Activated CD4-positive, CD25-positive, alpha-beta regulatory T cell treated with anti-CD3 and anti-CD28 coated beads, Interleukin-2, amount 50 U/mL, for 24 hours (primary cell): ENCODE measurements around the gene WFIKKN2.

Experiments
- ATAC-seq, 2 donors: fragments of 150-1000 bp; cut with Tn5 transposase; one replicate each; pipeline ENCODE4 v1.10.0; 2021; ENCODE audit warnings: mild to moderate bottlenecking in 1 of 2, moderate library complexity in 1 of 2

Gene WFIKKN2

GRCh38 chr17:50834429-50835300, 721 bp upstream of the WFIKKN2 start:
- ATAC-seq: no peak

- no peak for ATAC-seq
Measured at GRCh38 chr17:50836826-50837225, 1.4 kb downstream of the WFIKKN2 start.

- no peak for ATAC-seq
Measured at GRCh38 chr17:50837286-50837979, 2.0 kb downstream of the WFIKKN2 start.

- no peak for ATAC-seq
Measured at GRCh38 chr17:50837980-50838954, 2.9 kb downstream of the WFIKKN2 start.

- ATAC-seq: no peak
Measured at GRCh38 chr17:50839591-50840310, 4.4 kb downstream of the WFIKKN2 start.

DNA sequence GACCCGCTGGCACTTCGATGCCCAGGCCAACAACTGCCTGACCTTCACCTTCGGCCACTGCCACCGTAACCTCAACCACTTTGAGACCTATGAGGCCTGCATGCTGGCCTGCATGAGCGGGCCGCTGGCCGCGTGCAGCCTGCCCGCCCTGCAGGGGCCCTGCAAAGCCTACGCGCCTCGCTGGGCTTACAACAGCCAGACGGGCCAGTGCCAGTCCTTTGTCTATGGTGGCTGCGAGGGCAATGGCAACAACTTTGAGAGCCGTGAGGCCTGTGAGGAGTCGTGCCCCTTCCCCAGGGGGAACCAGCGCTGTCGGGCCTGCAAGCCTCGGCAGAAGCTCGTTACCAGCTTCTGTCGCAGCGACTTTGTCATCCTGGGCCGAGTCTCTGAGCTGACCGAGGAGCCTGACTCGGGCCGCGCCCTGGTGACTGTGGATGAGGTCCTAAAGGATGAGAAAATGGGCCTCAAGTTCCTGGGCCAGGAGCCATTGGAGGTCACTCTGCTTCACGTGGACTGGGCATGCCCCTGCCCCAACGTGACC, 5.0 kb downstream of the WFIKKN2 start:
- ATAC-seq: no peak

DNA sequence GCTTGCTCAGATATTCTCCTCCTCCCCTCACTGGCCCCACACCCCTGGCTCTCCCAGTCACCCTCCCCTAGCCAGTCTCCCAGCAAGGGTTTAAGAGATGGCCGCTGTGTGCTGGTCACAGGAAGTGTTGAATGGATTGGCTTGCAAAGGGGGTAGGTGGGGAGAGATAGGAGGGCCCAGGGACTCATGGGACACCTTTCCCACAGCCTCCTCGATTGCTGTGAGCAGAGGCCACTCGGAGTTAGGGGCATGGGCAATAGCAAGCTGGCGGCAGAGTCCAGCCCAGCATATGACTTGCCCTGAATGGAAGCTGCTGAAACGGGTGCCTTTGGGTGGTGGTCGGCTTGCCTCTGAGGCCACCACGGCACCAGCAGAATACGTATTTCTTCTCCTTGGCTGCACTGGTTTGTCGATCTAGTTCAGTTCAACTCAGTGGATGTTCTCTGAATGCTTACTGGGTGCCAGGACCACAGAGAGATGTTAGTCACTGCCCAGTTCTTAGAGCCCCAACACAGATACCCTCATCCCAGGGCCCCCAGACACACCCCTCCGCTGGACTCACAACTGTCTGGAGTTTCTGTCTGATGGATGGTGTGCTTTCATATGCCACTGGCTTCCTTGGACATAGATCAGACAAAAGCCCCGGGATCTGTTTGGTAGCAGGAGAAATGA, 6.0 kb downstream of the WFIKKN2 start:
- no peak for ATAC-seq

DNA sequence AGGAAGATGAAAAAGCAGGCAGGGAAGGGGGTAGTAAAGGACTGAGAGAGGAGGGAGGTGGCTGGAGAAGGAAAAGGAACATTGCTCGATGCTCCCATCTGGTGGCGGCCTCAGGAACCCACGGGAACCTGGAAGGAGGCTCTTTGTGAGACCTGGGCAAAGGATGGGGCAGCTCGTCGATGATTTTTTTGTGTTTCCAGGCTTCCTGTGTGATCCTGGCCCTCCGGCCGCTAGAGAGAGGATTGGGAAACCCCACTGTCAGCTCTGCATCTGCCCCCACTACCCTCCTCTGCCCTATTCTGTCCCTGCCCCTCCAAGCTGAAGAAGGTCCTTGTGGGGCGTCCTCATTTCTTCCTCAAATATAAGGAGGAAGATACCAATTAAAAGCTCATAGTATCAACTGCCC, 6.6 kb downstream of the WFIKKN2 start:
- ATAC-seq: peak; percentile 49 to 58

- ATAC-seq: no peak
Measured at GRCh38 chr17:50842506-50843149, 7.2 kb downstream of the WFIKKN2 start.

- no peak for ATAC-seq
Measured at GRCh38 chr17:50843150-50843905, 7.9 kb downstream of the WFIKKN2 start.

DNA sequence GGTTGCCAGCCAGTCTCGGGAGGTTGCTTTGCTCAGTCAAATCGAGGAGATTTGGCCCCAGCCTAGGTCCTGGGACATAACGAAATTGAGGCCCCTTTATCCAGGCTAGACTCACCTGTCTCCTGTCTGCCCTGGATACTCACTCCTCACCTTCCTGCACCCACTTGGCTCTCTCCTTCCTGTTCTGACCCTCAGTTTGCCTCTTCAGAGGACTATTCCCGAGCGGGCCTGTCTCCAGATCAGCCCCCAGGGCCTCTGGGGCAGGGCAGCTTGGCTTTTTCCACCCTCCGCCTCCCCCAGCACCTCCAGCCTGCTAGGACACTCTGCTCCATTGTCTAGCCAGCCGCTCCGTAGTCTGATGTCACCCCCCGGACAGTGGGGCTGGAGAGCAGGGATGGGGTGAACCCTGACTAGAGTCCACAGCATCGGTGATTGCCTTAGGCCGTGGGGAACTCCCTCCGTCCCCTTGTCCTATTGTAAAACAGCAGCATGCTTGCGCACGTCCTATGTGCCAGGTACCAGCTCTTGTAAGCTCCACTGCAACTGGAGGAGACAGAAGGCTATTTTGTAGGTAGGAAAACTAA, 8.8 kb downstream of the WFIKKN2 start:
- no peak for ATAC-seq

DNA sequence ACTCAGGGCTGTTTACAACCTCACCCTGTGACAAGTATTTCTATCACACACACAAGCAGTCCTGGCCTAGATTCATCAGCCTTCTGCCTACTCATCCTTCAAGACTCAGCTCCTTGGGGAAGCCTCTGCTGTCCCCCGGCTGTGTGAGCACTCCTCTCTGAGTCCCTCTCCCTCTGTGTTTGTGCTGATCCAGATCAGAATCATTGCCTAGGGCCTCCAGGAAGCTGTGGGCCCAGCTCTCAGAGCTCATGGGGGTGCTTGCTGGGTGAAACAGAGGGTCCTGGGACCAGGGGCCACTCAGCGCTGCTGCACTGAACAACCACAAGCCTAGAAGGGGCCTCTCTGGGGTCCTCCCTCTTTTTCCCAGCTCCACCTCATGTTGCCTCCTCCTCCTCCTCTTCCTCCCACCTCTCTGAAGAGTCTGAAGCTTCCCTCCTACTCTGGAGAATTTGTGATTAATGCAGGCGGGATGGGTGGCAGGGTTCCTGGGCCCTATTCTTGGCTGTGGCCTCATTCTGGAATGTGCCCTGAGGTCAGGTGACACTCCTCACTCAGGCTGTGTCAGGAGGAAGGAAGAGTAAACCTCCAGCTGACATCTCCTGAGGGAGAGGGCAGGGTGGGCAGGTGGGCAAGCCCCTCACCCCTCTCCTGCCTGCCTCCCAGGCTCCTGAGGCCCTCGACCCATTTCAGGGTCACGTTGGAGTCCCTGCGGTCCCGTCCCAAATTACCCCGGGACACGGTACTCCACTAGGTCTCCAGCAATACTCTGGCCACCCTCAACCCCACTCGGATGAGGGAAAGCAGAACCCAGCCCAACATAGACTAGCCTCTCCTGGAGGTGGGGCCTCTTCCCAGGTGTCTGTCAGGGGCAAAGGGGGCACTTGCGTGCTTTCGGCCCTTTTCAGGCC, 10.1 kb downstream of the WFIKKN2 start:
- no peak for ATAC-seq

DNA sequence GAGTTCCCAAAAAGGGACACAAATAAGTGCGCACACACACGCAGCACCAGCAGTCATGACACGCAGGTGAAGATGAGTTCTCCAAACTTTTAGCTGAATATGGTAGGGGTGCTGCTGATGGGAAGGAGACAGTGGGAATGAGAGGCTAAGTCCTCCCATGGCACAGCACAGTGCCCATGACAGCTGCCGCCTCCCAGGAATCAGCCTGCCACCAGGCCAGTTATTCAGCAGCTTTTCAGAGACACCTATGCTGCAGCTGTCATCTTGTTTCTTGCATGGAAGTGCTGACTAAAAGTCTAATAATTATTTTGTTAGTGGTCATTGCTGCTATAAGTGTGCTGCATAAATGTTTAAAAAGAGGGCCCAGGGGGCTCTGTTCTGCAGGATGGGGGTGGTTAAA, 12.2 kb downstream of the WFIKKN2 start:
- no peak for ATAC-seq

GRCh38 chr17:50848039-50848438, 12.7 kb downstream of the WFIKKN2 start:
- no peak for ATAC-seq

GRCh38 chr17:50848711-50849110, 13.3 kb downstream of the WFIKKN2 start:
- ATAC-seq: no peak

GRCh38 chr17:50850640-50851039, 15.3 kb downstream of the WFIKKN2 start:
- no peak for ATAC-seq

- no peak for ATAC-seq
Measured at GRCh38 chr17:50853015-50853615, 17.7 kb downstream of the WFIKKN2 start.

GRCh38 chr17:50853781-50854180, 18.4 kb downstream of the WFIKKN2 start:
- ATAC-seq: no peak
